ENCODE results near the gene UBLCP1.
A peak's percentile ranks its signal among the peaks of the same experiment; 100 is the strongest.

DNA sequence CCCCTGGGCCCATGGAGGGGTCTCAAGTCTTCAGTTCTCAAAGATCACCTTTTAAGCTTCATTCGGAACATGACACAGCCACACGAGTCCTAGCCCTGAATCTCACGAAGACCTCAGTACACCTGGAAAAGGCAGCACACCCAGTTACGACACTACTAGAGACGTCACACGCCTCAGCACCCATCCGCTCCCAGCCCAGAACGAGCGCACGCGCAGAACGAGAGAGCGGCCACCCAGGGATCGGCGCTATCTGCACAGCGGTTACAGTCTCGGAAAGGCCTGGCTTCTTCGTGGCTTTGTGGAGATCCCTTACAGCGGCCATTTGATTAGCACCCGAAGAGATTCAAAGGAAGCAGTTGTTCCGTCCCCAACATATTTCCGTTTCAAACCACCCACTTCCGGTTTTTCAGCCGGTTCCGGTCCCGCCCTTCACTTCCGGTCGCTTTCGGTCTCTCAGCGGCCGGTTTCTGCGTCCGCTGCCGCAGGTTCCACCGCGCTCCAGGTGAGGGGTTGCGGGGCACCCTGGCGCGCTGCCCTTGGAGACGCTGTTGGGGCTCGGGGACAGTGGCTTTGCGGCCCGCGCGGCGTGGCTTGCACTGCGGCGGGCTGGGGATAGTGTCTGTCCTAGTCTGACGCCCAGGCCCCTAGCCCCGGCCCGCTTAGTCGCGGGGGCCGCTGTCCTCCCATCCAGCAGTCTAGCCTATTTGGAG, at the start of gene UBLCP1:
- TF ChIP-seq, protein P1, sequence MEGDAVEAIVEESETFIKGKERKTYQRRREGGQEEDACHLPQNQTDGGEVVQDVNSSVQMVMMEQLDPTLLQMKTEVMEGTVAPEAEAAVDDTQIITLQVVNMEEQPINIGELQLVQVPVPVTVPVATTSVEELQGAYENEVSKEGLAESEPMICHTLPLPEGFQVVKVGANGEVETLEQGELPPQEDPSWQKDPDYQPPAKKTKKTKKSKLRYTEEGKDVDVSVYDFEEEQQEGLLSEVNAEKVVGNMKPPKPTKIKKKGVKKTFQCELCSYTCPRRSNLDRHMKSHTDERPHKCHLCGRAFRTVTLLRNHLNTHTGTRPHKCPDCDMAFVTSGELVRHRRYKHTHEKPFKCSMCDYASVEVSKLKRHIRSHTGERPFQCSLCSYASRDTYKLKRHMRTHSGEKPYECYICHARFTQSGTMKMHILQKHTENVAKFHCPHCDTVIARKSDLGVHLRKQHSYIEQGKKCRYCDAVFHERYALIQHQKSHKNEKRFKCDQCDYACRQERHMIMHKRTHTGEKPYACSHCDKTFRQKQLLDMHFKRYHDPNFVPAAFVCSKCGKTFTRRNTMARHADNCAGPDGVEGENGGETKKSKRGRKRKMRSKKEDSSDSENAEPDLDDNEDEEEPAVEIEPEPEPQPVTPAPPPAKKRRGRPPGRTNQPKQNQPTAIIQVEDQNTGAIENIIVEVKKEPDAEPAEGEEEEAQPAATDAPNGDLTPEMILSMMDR (IDR thresholded peaks at IDR 0.05), result no peak
- TF ChIP-seq POLR2A (IDR thresholded peaks at IDR 0.05), result peak in 1 of 2 donors; percentile 50
